HL-60 (cell line): ENCODE measurements around the gene TNPO3.

Experiments used
- CTCF ChIP-seq: IDR thresholded peaks from one replicate; pipeline ENCODE4 v1.5.1; 2011; ENCODE audit warnings: low read length, control low read depth, inconsistent platforms; ENCODE audit not compliant: insufficient read depth
- GABPA ChIP-seq: IDR thresholded peaks from 2 replicates; pipeline ENCODE4 v1.6.1; 2012; ENCODE audit warnings: low read depth
- POLR2AphosphoS5 ChIP-seq: IDR thresholded peaks from 2 replicates; pipeline ENCODE4 v1.6.1; 2012; ENCODE audit warnings: low read depth
- REST ChIP-seq: IDR thresholded peaks from 2 replicates; pipeline ENCODE4 v1.6.1; 2012; ENCODE audit warnings: low read depth; ENCODE audit not compliant: insufficient replicate concordance

GRCh38 chr7:129024125-129024524 is 30.8 kb downstream of the TNPO3 start:
- TF ChIP-seq CTCF (no peak), REST (no peak), POLR2AphosphoS5 (no peak), GABPA (no peak)
